ENCODE data around the gene FSTL5. TPM values are rescaled to one million over a fixed set of nuclear protein-coding genes. Genes with fewer than 3 reads are reported as not detected.

FSTL5 gene
- total RNA-seq, 4 donors from 2014 or later: 0.33 to 1.1 TPM; not detected in 2

GRCh38 chr4:161850631-161851030 lies 313.2 kb downstream of the FSTL5 start:
- no peaks in the 10 kb centered on the region for H3K36me3 ChIP-seq
- intact Hi-C loops (cut with DNase I): no loop called here
- TF ChIP-seq POLR2A (IDR thresholded peaks at IDR 0.05): no peak
- no peak for TF ChIP-seq CTCF (IDR thresholded peaks at IDR 0.05)
- no peak overlapping the region for H3K27ac ChIP-seq
- no peak for DNase-seq
- H3K27me3 ChIP-seq: no peaks in the 10 kb centered on the region
- H3K4me3 ChIP-seq (replicated peaks in 1 of 3): no peak overlapping the region
- no peaks in the 10 kb centered on the region for H3K4me1 ChIP-seq
- WGBS, 2 donors: 18 to 29% methylated on average over 1 of the region's 1 CpG
- no peaks in the 10 kb centered on the region for H3K9me3 ChIP-seq

GRCh38 chr4:161841759-161842158 lies 322.0 kb downstream of the FSTL5 start:
- Histone ChIP-seq H3K36me3 (no peaks in the 10 kb centered on the region), H3K27ac (no peak overlapping the region), H3K27me3 (no peaks in the 10 kb centered on the region), H3K4me1 (no peaks in the 10 kb centered on the region), H3K9me3 (no peaks in the 10 kb centered on the region), H3K4me3 (replicated peaks in 1 of 3) (no peak overlapping the region)
- 77 to 85% methylated on average over 4 of the region's 4 CpGs for WGBS, 2 donors
- no peak for DNase-seq
- intact Hi-C loops (cut with DNase I): no loop called here
- TF ChIP-seq POLR2A (IDR thresholded peaks at IDR 0.05) (no peak), CTCF (IDR thresholded peaks at IDR 0.05) (no peak)

- intact Hi-C loops (cut with DNase I): no loop called here
- TF ChIP-seq CTCF (IDR thresholded peaks at IDR 0.05) (no peak), POLR2A (IDR thresholded peaks at IDR 0.05) (no peak)
- DNase-seq: no peak
- H3K27me3 ChIP-seq: no peaks in the 10 kb centered on the region
- H3K9me3 ChIP-seq: no peaks in the 10 kb centered on the region
- no peak overlapping the region for H3K27ac ChIP-seq
- no peaks in the 10 kb centered on the region for H3K4me1 ChIP-seq
- H3K4me3 ChIP-seq (replicated peaks in 1 of 3): no peak overlapping the region
- no peaks in the 10 kb centered on the region for H3K36me3 ChIP-seq
Observed at GRCh38 chr4:161829591-161829990, 334.2 kb downstream of the FSTL5 start.

GRCh38 chr4:161828061-161828460 lies 335.7 kb downstream of the FSTL5 start:
- Histone ChIP-seq H3K27ac (no peak overlapping the region), H3K9me3 (no peaks in the 10 kb centered on the region), H3K27me3 (no peaks in the 10 kb centered on the region), H3K4me1 (no peaks in the 10 kb centered on the region), H3K36me3 (no peaks in the 10 kb centered on the region), H3K4me3 (replicated peaks in 1 of 3) (no peak overlapping the region)
- DNase-seq: no peak
- TF ChIP-seq POLR2A (IDR thresholded peaks at IDR 0.05): no peak
- 53 to 90% methylated on average over 1 of the region's 1 CpG for WGBS, 2 donors
- intact Hi-C loops (cut with DNase I): no loop called here

- intact Hi-C loops (cut with DNase I): no loop called here
- no peak for TF ChIP-seq POLR2A (IDR thresholded peaks at IDR 0.05)
- no peak for TF ChIP-seq CTCF (IDR thresholded peaks at IDR 0.05)
- Histone ChIP-seq H3K36me3 (no peaks in the 10 kb centered on the region), H3K4me3 (replicated peaks in 1 of 3) (no peak overlapping the region), H3K4me1 (no peaks in the 10 kb centered on the region), H3K27me3 (no peaks in the 10 kb centered on the region), H3K27ac (no peak overlapping the region), H3K9me3 (no peaks in the 10 kb centered on the region)
- DNase-seq: no peak
- 62 to 68% methylated on average over 2 to 3 of the region's 3 CpGs for WGBS, 2 donors
Observed at GRCh38 chr4:161827013-161827412, 336.8 kb downstream of the FSTL5 start.

GRCh38 chr4:161823450-161823849 lies 340.4 kb downstream of the FSTL5 start:
- H3K9me3 ChIP-seq: no peaks in the 10 kb centered on the region
- DNase-seq: no peak
- no peak overlapping the region for H3K27ac ChIP-seq
- H3K27me3 ChIP-seq: no peaks in the 10 kb centered on the region
- no peak for TF ChIP-seq CTCF (IDR thresholded peaks at IDR 0.05)
- no peak for TF ChIP-seq POLR2A (IDR thresholded peaks at IDR 0.05)
- intact Hi-C loops (cut with DNase I): no loop called here
- WGBS, 2 donors: 100% methylated on average over 1 of the region's 1 CpG; no CpG with 5 or more reads in 1 of the 2 donors
- no peaks in the 10 kb centered on the region for H3K36me3 ChIP-seq
- H3K4me3 ChIP-seq (replicated peaks in 1 of 3): no peak overlapping the region
- H3K4me1 ChIP-seq: no peaks in the 10 kb centered on the region
